Astrocyte of the spinal cord (primary cell): ENCODE data around the gene RGS1.

Source experiments
- DNase-seq: peaks from one replicate; pipeline ENCODE4 v3.0.0; 2011; ENCODE audit warnings: low read depth, low spot score
- H3K4me3 ChIP-seq: 2 replicates; pipeline ENCODE4 v1.5.1; 2011; ENCODE audit warnings: low read depth, mild to moderate bottlenecking, low read length, moderate library complexity
- in situ Hi-C: cut with HindIII; loops from 2 replicates; pipeline ENCODE4 v1.10.0; 2017; ENCODE audit warnings: low sequenced_read_pairs
- TF ChIP-seq, protein P1 (sequence below): IDR thresholded peaks from 2 replicates; pipeline ENCODE4 v1.5.1; 2012; ENCODE audit warnings: low read depth, mild to moderate bottlenecking, low read length, inconsistent platforms

Gene RGS1

DNA sequence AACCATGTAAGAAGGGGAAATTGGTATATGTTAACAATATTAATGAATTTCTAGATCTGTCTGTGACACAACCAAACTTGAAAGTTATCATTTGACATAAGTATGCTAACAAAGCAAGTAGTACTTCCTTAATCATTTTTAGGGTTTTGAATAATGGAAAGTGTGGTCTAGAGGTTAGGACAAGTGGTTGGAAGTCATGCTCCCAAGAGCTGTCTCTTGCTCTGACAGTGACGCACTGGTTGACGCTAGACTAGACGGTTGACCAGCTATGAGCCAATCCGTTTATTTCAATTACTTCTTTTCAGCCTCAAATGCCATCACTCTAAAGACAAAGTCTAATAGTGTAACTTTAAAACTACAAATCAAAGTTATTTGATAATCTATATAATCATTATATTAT lies 20.7 kb upstream of the RGS1 start:
- DNase-seq = no peak
- in situ Hi-C loops = no loop called here
- TF ChIP-seq, protein P1, sequence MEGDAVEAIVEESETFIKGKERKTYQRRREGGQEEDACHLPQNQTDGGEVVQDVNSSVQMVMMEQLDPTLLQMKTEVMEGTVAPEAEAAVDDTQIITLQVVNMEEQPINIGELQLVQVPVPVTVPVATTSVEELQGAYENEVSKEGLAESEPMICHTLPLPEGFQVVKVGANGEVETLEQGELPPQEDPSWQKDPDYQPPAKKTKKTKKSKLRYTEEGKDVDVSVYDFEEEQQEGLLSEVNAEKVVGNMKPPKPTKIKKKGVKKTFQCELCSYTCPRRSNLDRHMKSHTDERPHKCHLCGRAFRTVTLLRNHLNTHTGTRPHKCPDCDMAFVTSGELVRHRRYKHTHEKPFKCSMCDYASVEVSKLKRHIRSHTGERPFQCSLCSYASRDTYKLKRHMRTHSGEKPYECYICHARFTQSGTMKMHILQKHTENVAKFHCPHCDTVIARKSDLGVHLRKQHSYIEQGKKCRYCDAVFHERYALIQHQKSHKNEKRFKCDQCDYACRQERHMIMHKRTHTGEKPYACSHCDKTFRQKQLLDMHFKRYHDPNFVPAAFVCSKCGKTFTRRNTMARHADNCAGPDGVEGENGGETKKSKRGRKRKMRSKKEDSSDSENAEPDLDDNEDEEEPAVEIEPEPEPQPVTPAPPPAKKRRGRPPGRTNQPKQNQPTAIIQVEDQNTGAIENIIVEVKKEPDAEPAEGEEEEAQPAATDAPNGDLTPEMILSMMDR = no peak
- H3K4me3 ChIP-seq = no peak overlapping the region

DNA sequence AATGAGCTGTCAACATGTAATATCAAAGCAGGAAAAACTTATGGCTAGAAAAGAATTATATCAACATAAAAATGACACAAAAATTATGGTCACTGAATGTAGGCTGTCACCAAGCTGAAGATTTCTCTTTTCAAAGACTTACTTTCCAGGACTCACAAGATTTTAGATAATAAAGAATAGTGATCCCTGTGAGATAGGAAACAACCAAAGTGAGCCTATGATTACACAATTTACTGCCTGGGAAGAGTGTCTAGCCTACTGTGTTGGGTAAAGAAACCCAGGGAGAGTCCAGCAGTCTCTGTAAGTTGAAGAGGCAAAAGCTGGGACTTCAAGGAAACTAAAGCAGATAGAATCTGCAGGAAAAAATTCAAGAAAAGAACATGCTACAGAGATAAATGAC lies 20.2 kb upstream of the RGS1 start:
- no peak for DNase-seq
- in situ Hi-C loops = no loop called here
- H3K4me3 ChIP-seq = no peak overlapping the region
- TF ChIP-seq, protein P1 = no peak

DNA sequence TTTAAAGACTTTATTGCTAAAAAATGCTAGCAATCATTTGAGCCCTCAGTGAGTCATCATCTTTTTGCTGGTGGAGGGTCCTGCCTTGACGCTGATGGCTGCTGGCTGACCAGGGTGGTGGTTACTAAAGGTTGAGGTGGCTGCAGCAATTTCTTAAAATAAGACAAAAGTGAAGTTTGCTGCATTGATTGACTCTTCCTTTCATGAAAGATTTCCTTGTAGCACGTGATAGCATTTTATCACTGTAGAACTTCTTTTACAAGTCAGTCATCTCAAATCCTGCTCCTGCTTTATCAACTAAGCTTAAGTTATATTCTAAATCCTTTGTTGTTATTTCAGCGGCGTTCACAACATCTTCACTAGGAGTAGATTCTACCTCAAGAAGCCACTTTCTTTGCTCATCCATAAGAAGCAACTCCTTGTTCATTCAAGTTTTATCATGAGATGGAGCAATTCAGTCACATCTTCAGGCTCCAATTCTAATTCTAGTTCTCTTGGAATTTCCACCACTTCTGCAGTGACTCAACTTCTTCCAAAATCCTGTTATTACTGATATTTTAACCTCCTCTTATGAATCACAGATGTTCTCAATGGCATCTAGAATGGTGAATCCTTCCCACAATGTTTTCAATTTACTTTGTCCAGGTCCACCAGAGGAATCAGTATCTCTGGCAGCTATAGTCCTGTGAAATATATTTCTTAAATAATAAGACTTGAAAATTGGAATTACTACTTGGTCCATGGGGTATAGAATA lies 17.6 kb upstream of the RGS1 start:
- in situ Hi-C loops = no loop called here
- H3K4me3 ChIP-seq = no peak overlapping the region
- TF ChIP-seq, protein P1 = no peak
- peak; percentile 37 for DNase-seq

DNA sequence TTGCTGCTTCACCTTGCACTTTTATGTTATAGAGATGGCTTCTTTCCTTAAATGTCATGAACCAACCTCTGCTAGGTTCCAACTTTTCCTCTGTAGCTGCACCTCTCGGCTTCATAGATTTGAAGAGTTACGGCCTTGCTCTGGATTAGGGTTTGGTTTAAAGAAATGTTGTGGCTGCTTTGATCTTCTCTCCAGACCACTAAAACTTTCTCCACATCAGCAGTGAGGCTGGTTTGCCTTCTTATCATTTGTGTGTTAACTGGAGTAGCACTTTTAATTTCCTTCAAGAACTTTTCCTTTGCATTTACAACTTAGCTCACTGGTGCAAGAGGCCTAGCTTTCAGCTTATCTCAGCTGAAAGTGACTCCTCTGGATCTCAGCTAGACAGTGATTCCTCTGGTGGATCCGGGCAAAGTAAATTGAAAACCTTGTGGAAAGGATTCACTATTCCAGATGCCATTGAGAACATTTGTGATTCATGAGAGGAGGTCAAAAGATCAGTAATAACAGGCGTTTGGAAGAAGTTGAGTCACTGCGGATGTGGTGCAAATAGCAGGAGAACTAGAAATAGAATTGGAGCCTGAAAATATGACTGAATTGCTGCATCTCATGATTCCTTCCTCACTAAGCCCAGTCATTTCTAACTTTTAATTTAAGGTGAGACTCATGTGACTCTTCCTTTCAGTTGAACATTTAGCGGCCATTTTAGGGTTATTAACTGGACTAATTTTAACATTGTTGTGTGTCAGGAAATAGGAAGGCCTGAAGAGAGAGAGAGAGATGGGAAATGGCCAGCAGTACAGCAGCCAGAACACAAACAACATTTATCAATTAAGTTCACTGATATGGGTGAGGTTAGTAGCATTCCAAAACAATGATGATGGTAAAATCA lies 16.2 kb upstream of the RGS1 start:
- DNase-seq = peak; percentile 98
- in situ Hi-C loops = no loop called here
- TF ChIP-seq, protein P1 = no peak
- no peak overlapping the region for H3K4me3 ChIP-seq

DNA sequence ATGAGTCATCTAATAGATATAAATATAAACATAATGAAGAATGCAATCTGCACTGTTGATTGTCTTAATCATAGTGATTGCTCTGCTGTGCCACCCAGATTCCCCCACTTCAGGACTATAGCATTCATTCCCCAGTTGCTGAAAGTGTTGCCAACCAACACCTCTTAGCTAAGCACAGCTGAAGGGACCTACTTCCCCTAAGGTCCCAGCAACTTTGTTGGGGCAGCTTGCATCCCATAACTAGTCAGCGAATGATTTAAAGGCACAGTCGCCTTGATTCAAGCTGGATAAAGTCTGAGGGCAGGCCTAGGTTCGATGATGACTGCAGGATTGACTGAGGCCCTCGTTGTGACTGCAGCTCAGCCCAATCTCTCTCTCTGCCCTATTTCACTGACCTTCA lies 14.3 kb upstream of the RGS1 start:
- no peak overlapping the region for H3K4me3 ChIP-seq
- in situ Hi-C loops = no loop called here
- DNase-seq = no peak
- TF ChIP-seq, protein P1 = no peak

DNA sequence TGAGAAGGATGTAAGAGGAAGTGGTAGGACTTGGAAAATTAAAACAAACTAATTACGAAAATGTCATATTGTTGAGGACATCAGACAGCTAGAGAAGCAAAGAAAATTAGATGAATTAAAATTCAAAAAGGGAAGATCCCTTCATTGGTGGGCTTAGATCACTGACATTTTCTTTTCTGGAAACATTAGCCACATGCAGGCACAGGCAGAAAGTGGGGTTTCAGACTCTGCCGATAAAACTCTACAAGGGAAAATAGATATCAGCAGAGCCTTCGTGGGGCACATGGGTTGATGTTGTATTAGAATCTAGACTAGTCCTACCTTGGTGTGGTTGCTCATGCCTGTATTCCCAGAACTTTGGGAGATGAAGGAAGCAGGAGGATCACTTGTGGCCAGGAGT lies 12.4 kb upstream of the RGS1 start:
- TF ChIP-seq, protein P1 = no peak
- DNase-seq = no peak
- H3K4me3 ChIP-seq = no peak overlapping the region
- in situ Hi-C loops = no loop called here
